GM21717 (cell line): ENCODE measurements around the gene TFF3.

Experiments used
- ATAC-seq: cut with Tn5 transposase; IDR thresholded peaks from one replicate; pipeline ENCODE4 v1.9.1; 2021; ENCODE audit warnings: mild to moderate bottlenecking, moderate library complexity; ENCODE audit not compliant: unreplicated experiment

The TFF3 gene

GRCh38 chr21:42291751-42292562, 23.3 kb downstream of the TFF3 start:
- no peak for ATAC-seq

- no peak for ATAC-seq
Observed at GRCh38 chr21:42291003-42291750, 24.0 kb downstream of the TFF3 start.

- ATAC-seq = no peak
Observed at GRCh38 chr21:42290505-42290904, 24.7 kb downstream of the TFF3 start.

GRCh38 chr21:42289926-42290325, 25.3 kb downstream of the TFF3 start:
- ATAC-seq = no peak

GRCh38 chr21:42288962-42289361, 26.2 kb downstream of the TFF3 start:
- no peak for ATAC-seq

- no peak for ATAC-seq
Observed at GRCh38 chr21:42287193-42288083, 27.8 kb downstream of the TFF3 start.

GRCh38 chr21:42286416-42286815, 28.8 kb downstream of the TFF3 start:
- ATAC-seq = no peak

GRCh38 chr21:42285569-42286245, 29.5 kb downstream of the TFF3 start:
- peak; percentile 38 for ATAC-seq

GRCh38 chr21:42282715-42283114, 32.5 kb downstream of the TFF3 start:
- no peak for ATAC-seq

GRCh38 chr21:42282021-42282420, 33.2 kb downstream of the TFF3 start:
- ATAC-seq = no peak

- no peak for ATAC-seq
Observed at GRCh38 chr21:42281181-42281680, 34.0 kb downstream of the TFF3 start.

- no peak for ATAC-seq
Observed at GRCh38 chr21:42280356-42281180, 34.6 kb downstream of the TFF3 start.

- ATAC-seq = no peak
Observed at GRCh38 chr21:42279888-42280287, 35.3 kb downstream of the TFF3 start.

GRCh38 chr21:42279341-42279871, 35.8 kb downstream of the TFF3 start:
- no peak for ATAC-seq

GRCh38 chr21:42278451-42279149, 36.6 kb downstream of the TFF3 start:
- ATAC-seq = no peak

- no peak for ATAC-seq
Observed at GRCh38 chr21:42277593-42277992, 37.6 kb downstream of the TFF3 start.

- ATAC-seq = no peak
Observed at GRCh38 chr21:42276526-42277154, 38.6 kb downstream of the TFF3 start.

- no peak for ATAC-seq
Observed at GRCh38 chr21:42276076-42276475, 39.1 kb downstream of the TFF3 start.
